Upper lobe of left lung (tissue), 6 donors: Measurements from ENCODE around the gene PTPRN2. TPM values are rescaled to one million over a fixed set of nuclear protein-coding genes. Genes with fewer than 3 reads are reported as not detected.
"Not testable (repeated sequence)": the region's sequence is repeated elsewhere in the genome, so short reads cannot be mapped to it uniquely, and the experiment has no call there.

ENCODE experiments used
- ATAC-seq, 2 donors: fragments of 200-7000 bp; cut with Tn5 transposase; one replicate each; pipeline ENCODE4 v1.9.1; 2022; ENCODE audit warnings: mild to moderate bottlenecking in 2 of 2, moderate library complexity in 2 of 2; ENCODE audit not compliant: low FRiP score in 2 of 2
- DNase-seq, 2 donors: peaks; one replicate each; pipeline ENCODE4 v3.0.0-alpha.2; 2019 to 2020
- H3K27ac ChIP-seq, 4 donors: fragments of 200-600 bp; sonication (generic); one replicate each; pipeline ENCODE4 v1.5.1; 2016 to 2019
- H3K27me3 ChIP-seq, 4 donors: fragments of 200-600 bp; sonication (generic); one replicate each; pipeline ENCODE4 v1.5.1; 2017 to 2019
- H3K36me3 ChIP-seq, 4 donors: fragments of 200-600 bp; sonication (generic); one replicate each; pipeline ENCODE4 v1.5.1; 2016 to 2019
- H3K4me1 ChIP-seq, 4 donors: fragments of 200-600 bp; sonication (generic); one replicate each; pipeline ENCODE4 v1.5.1; 2018 to 2019
- H3K4me3 ChIP-seq, 4 donors: fragments of 200-600 bp; sonication (generic); one replicate each; pipeline ENCODE4 v1.5.1; 2017 to 2019; ENCODE audit warnings: mild to moderate bottlenecking in 2 of 4, moderate library complexity in 1 of 4
- H3K9me3 ChIP-seq, 4 donors: fragments of 200-600 bp; sonication (generic); one replicate each; pipeline ENCODE4 v1.5.1; 2018 to 2019
- EP300 ChIP-seq, 4 donors: sonication (generic); formaldehyde crosslinking; IDR thresholded peaks; one replicate each; pipeline ENCODE4 v1.5.1; 2017; ENCODE audit warnings: antibody characterized with exemption in 4 of 4, control low read depth in 2 of 4
- POLR2A ChIP-seq, 4 donors: fragments of 450-650 bp; IDR thresholded peaks; one replicate each; pipeline ENCODE4 v1.5.1; 2016 to 2017; ENCODE audit warnings: antibody characterized with exemption in 4 of 4, mild to moderate bottlenecking in 2 of 4
- POLR2AphosphoS5 ChIP-seq, 2 donors: sonication (generic); formaldehyde crosslinking; IDR thresholded peaks; one replicate each; pipeline ENCODE4 v1.5.1; 2017; ENCODE audit warnings: antibody characterized with exemption in 2 of 2
- WGBS, 2 donors: methylation state at CpG; one replicate each; pipeline ENCODE4 v1.1.5; 2017 to 2018; 5-methylcytosine and 5-hydroxymethylcytosine counted together
- total RNA-seq, 6 donors: library from RNA; depleted of rRNA in 4 of 6; stranded (reverse); fragments of >200 nt in 4 of 6; gene quantifications; one replicate each; pipeline versions ENCODE4 v1.1.0 to v1.2.1, GENCODE V29; 2016 to 2021
- TF ChIP-seq, protein P1 (sequence below), 6 experiments: fragments of 450-650 bp in 4 of 6; fragments of 200-600 bp in 2 of 6; sonication (generic) in 2 of 6; IDR thresholded peaks; one replicate each; pipeline ENCODE4 v1.5.1; 2016 to 2019; ENCODE audit warnings: antibody characterized with exemption in 6 of 6
- donor health status: DM: no; HTN: no; CAD: no; lungs with moderate emphysema.
- donor health status: DM: no; HTN: yes; CAD: no; lungs with severe emphysema.

The PTPRN2 gene
- total RNA-seq, 6 donors from 2014 or later = 3.3 to 7.9 (median 5.2) TPM

DNA sequence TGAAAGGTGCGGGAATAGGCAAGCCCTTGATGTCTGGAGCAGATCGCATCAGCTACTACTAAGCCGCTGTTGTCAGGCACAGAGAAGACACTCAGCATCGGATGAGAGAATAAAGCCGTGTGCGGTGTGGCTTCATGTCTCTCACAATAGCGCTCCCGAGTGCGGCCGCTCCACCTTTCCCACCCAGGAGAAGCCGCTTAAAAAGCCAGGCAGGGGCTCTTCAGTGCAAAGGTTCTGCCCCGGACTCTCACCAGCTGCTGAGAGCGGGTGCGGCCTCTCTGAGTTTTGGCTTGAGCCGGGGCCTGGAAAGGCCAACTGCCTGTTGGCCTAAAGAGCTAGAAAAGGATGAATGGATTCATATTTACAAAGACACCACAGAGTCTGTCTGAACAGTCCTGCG lies 650.2 kb downstream of the PTPRN2 start:
- H3K4me3 ChIP-seq = no peak overlapping the region
- H3K27me3 ChIP-seq = no peaks in the 10 kb centered on the region
- no peak for ATAC-seq
- no peak overlapping the region for H3K27ac ChIP-seq
- H3K9me3 ChIP-seq = peaks cover 0 to 11% (median 0%) of the 10 kb centered on the region in 4 donors
- TF ChIP-seq POLR2AphosphoS5 (IDR thresholded peaks at IDR 0.05) (no peak), EP300 (IDR thresholded peaks at IDR 0.05) (no peak), POLR2A (IDR thresholded peaks at IDR 0.05) (no peak)
- TF ChIP-seq, protein P1, sequence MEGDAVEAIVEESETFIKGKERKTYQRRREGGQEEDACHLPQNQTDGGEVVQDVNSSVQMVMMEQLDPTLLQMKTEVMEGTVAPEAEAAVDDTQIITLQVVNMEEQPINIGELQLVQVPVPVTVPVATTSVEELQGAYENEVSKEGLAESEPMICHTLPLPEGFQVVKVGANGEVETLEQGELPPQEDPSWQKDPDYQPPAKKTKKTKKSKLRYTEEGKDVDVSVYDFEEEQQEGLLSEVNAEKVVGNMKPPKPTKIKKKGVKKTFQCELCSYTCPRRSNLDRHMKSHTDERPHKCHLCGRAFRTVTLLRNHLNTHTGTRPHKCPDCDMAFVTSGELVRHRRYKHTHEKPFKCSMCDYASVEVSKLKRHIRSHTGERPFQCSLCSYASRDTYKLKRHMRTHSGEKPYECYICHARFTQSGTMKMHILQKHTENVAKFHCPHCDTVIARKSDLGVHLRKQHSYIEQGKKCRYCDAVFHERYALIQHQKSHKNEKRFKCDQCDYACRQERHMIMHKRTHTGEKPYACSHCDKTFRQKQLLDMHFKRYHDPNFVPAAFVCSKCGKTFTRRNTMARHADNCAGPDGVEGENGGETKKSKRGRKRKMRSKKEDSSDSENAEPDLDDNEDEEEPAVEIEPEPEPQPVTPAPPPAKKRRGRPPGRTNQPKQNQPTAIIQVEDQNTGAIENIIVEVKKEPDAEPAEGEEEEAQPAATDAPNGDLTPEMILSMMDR (IDR thresholded peaks at IDR 0.05) = no peak
- H3K36me3 ChIP-seq = no peaks in the 10 kb centered on the region
- H3K4me1 ChIP-seq = no peaks in the 10 kb centered on the region
- no peak for DNase-seq
- 92 to 95% methylated on average over 16 of the region's 16 CpGs for WGBS, 2 donors

DNA sequence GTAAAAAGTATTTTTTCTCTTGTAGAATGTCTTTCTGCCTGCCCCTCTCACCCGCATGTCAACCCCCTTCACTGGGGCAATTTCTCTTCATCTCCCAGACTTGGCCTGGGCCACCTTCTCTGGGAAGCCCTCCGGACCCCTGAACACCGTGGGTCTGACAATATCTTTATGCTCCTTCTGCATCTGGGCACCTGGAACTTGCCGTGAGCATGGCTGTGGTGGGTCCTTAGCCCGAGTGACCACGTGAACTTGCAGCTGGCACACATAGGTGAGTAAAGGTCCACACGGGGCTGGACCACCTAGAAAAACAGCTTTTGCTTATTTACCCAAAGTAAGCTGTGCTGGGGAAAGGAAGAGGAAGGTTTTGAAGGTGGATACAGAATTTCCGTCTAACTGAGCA lies 650.6 kb downstream of the PTPRN2 start:
- Histone ChIP-seq H3K9me3 (peaks cover 0 to 11% (median 0%) of the 10 kb centered on the region in 4 donors), H3K27ac (no peak overlapping the region), H3K36me3 (no peaks in the 10 kb centered on the region), H3K27me3 (no peaks in the 10 kb centered on the region), H3K4me1 (no peaks in the 10 kb centered on the region), H3K4me3 (no peak overlapping the region)
- no peak for TF ChIP-seq POLR2AphosphoS5 (IDR thresholded peaks at IDR 0.05)
- TF ChIP-seq EP300 (IDR thresholded peaks at IDR 0.05) = no peak
- TF ChIP-seq POLR2A (IDR thresholded peaks at IDR 0.05) = no peak
- TF ChIP-seq, protein P1 (IDR thresholded peaks at IDR 0.05) = no peak
- WGBS, 2 donors = 84 to 87% methylated on average over 8 of the region's 8 CpGs
- ATAC-seq (no peak), DNase-seq (no peak)

DNA sequence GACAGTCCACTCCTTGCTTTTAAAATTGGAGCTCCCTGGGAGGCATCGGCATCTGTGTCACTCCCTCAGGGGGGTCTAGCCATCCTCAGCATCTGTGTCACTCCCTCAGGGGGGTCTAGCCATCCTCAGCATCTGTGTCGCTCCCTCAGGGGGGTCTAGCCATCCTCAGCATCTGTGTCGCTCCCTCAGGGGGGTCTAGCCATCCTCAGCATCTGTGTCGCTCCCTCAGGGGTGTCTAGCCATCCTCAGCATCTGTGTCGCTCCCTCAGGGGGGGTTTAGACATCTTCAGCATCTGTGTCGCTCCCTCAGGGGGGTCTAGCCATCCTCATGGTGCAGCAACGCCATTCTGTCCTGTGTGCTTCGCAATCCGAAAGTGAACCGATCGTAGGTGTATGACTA lies 651.9 kb downstream of the PTPRN2 start:
- H3K27me3 ChIP-seq, H3K4me1 ChIP-seq, DNase-seq, H3K27ac ChIP-seq, H3K4me3 ChIP-seq, ATAC-seq, H3K36me3 ChIP-seq: not testable (repeated sequence)
- peaks cover 0 to 11% (median 0%) of the 10 kb centered on the region in 4 donors for H3K9me3 ChIP-seq
- 92 to 94% methylated on average over 7 to 11 of the region's 11 CpGs for WGBS, 2 donors

DNA sequence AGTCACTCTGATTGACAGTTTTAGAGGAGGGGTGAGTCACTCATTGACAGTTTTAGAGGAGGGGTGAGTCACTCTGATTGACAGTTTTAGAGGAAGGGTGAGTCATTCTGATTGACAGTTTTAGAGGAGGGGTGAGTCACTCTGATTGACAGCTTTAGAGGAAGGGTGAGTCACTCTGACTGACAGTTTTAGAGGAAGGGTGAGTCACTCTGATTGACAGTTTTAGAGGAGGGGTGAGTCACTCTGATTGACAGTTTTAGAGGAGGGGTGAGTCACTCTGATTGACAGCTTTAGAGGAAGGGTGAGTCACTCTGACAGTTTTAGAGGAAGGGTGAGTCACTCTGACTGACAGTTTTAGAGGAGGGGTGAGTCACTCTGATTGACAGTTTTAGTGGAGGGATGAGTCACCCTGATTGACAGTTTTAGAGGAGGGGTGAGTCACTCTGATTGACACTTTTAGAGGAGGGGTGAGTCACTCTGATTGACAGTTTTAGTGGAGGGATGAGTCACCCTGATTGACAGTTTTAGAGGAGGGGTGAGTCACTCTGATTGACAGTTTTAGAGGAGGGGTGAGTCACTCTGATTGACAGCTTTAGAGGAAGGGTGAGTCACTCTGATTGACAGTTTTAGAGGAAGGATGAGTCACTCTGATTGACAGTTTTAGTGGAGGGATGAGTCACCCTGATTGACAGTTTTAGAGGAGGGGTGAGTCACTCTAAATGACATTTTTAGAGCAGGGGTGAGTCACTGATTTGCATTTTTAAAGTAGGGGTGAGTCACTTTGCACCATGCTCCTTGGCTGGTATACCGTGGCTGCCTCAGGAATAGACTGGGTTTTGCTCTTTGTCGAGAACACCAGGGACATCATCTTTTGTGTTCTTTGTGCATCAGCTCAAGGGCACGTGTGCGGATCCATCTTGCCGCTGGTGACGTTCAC lies 654.1 kb downstream of the PTPRN2 start:
- not testable (repeated sequence) for H3K27ac ChIP-seq, ATAC-seq, H3K4me1 ChIP-seq, DNase-seq, H3K4me3 ChIP-seq, H3K27me3 ChIP-seq, H3K36me3 ChIP-seq
- H3K9me3 ChIP-seq = peaks cover 0 to 11% (median 0%) of the 10 kb centered on the region in 4 donors
- WGBS, 2 donors = 86 to 97% methylated on average over 6 of the region's 6 CpGs

DNA sequence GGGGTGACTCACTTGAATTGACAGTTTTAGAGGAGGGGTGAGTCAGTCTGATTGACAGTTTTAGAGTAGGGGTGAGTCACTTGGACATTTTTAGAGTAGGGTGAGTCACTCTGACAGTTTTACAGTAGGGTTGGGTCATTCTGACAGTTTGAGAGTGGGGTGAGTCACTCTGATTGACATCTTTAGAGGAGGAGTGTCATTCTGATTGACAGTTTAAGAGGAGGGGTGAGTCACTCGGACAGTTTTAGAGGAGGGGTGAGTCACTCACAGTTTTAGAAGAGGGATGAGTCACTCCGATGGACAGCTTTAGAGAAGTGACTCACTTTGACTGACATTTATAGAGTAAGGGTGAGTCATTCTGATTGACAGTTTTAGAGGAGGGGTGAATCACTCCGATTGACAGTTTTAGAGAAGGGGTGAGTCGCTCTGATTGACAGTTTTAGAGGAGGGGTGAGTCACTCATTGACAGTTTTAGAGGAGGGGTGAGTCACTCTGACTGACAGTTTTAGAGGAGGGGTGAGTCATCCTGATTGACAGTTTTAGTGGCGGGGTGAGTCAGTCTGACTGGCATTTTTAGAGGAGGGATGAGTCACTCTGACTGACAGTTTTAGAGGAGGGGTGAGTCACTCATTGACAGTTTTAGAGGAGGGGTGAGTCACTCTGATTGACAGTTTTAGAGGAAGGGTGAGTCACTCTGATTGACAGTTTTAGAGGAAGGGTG lies 655.0 kb downstream of the PTPRN2 start:
- Histone ChIP-seq H3K4me1 (no peaks in the 10 kb centered on the region), H3K27me3 (no peaks in the 10 kb centered on the region), H3K4me3 (no peak overlapping the region), H3K36me3 (no peaks in the 10 kb centered on the region), H3K9me3 (peaks cover 0 to 11% (median 0%) of the 10 kb centered on the region in 4 donors), H3K27ac (no peak overlapping the region)
- DNase-seq = no peak
- ATAC-seq = no peak
- WGBS, 2 donors = 71 to 77% methylated on average over 5 of the region's 5 CpGs
- TF ChIP-seq EP300 (IDR thresholded peaks at IDR 0.05) (no peak), POLR2A (IDR thresholded peaks at IDR 0.05) (no peak), POLR2AphosphoS5 (IDR thresholded peaks at IDR 0.05) (no peak)
- TF ChIP-seq, protein P1 (IDR thresholded peaks at IDR 0.05) = no peak
